Measurements from ENCODE around the gene BFSP1. TPM values are rescaled to one million over a fixed set of nuclear protein-coding genes. Genes with fewer than 3 reads are reported as not detected.

Gene BFSP1
- total and polyA plus RNA-seq, 2 of the 8 experiments (the other 6 are each of a cell fraction or from before 2014, with no cell fraction given) = 1.5 to 2.5 TPM

GRCh38 chr20:17507032-17507431, 24.1 kb downstream of the BFSP1 start (continued):
- TF ChIP-seq GABPA (IDR thresholded peaks at IDR 0.05; ENCODE audit: borderline replicate concordance, insufficient read depth, low read length) = no peak
- no peak for TF ChIP-seq BACH1 (IDR thresholded peaks at IDR 0.05; ENCODE audit: low read length)
- TF ChIP-seq CHD2 (IDR thresholded peaks at IDR 0.05; ENCODE audit: low read length) = no peak
- TF ChIP-seq RNF2 (IDR thresholded peaks at IDR 0.05; ENCODE audit: borderline replicate concordance, low read depth, low read length, missing control alignments, poor library complexity, severe bottlenecking) = no peak
- no peak for TF ChIP-seq BCL11A (IDR thresholded peaks at IDR 0.05; ENCODE audit: low read depth in 2 of 2, low read length in 2 of 2)
